IMR-90 (cell line): ENCODE data around the gene OR10A7. TPM values are rescaled to one million over a fixed set of nuclear protein-coding genes. Genes with fewer than 3 reads are reported as not detected.

Source experiments
- ATAC-seq: fragments of 200-7000 bp; cut with Tn5 transposase; 2 replicates; pipeline ENCODE4 v1.9.1; 2020; ENCODE audit warnings: low read depth, mild to moderate bottlenecking, moderate library complexity
- BruUV-seq: library from RNA; stranded (reverse); fragments of 400-500 nt; replicated peaks from 2 replicates; lab custom pipeline; 2021; lab: Mats Ljungman, UMichigan
- CTCF ChIA-PET: fragments of 300-600 bp; formaldehyde crosslinking; extraction: SDS; loops from one replicate; lab custom pipeline; 2021; ENCODE audit warnings: antibody characterized with exemption; lab: Yijun Ruan, JAX
- POLR2A ChIA-PET: fragments of 300-600 bp; sonication (Branson Sonifier 250); formaldehyde crosslinking; loops from one replicate; lab custom pipeline; 2022; ENCODE audit warnings: antibody characterized with exemption; ENCODE audit not compliant: unreplicated experiment; lab: Charles Lee
- DNase-seq: peaks from one replicate; pipeline ENCODE4 v3.0.0; 2013
- H2AFZ ChIP-seq: replicated peaks from 2 replicates; pipeline ENCODE3; 2013; ENCODE audit warnings: low read length, mild to moderate bottlenecking; ENCODE audit not compliant: poor library complexity
- H2AK5ac ChIP-seq: 2 replicates; pipeline ENCODE4 v1.6.1; 2013; ENCODE audit warnings: low read depth, low read length, inconsistent platforms
- H2AK9ac ChIP-seq: replicated peaks from 2 replicates; pipeline ENCODE3; 2013; ENCODE audit warnings: mild to moderate bottlenecking, low read depth, low read length, moderate library complexity; ENCODE audit not compliant: poor library complexity
- H2BK120ac ChIP-seq: 2 replicates; pipeline ENCODE4 v1.6.1; 2013; ENCODE audit warnings: low read depth, low read length, inconsistent platforms
- H2BK15ac ChIP-seq: 3 replicates; pipeline ENCODE4 v1.6.1; 2013; ENCODE audit warnings: low read depth, low read length, inconsistent platforms
- H2BK20ac ChIP-seq: 2 replicates; pipeline ENCODE4 v1.6.1; 2013; ENCODE audit warnings: low read depth, mild to moderate bottlenecking, inconsistent platforms, low read length, moderate library complexity
- H2BK5ac ChIP-seq: 2 replicates; pipeline ENCODE4 v1.6.1; 2013; ENCODE audit warnings: mild to moderate bottlenecking, low read depth, low read length, inconsistent platforms; ENCODE audit not compliant: poor library complexity, severe bottlenecking
- H3K14ac ChIP-seq: replicated peaks from 2 replicates; pipeline ENCODE4 v1.6.1; 2013; ENCODE audit warnings: low read depth, low read length, inconsistent platforms
- H3K18ac ChIP-seq: 2 replicates; pipeline ENCODE4 v1.6.1; 2013; ENCODE audit warnings: low read depth, low read length, control low read depth
- H3K23ac ChIP-seq: 2 replicates; pipeline ENCODE4 v1.6.1; 2013; ENCODE audit warnings: low read depth, low read length, inconsistent platforms
- H3K27ac ChIP-seq: 2 replicates; pipeline ENCODE4 v1.5.1; 2013; ENCODE audit warnings: mild to moderate bottlenecking, control low read depth, low read length; ENCODE audit not compliant: insufficient read depth
- H3K27me3 ChIP-seq: 2 replicates; pipeline ENCODE4 v1.6.1; 2013; ENCODE audit warnings: low read length; ENCODE audit not compliant: control insufficient read depth, insufficient read depth
- H3K36me3 ChIP-seq: 2 replicates; pipeline ENCODE4 v1.6.1; 2013; ENCODE audit warnings: low read length, mixed read lengths; ENCODE audit not compliant: control insufficient read depth, insufficient read depth
- H3K4ac ChIP-seq: 2 replicates; pipeline ENCODE4 v1.6.1; 2013; ENCODE audit warnings: low read depth, low read length, inconsistent platforms
- H3K4me1 ChIP-seq: 2 replicates; pipeline ENCODE4 v1.6.1; 2013; ENCODE audit warnings: low read length, mixed read lengths; ENCODE audit not compliant: control insufficient read depth, insufficient read depth
- H3K4me2 ChIP-seq: 2 replicates; pipeline ENCODE4 v1.6.1; 2013; ENCODE audit warnings: low read depth, mild to moderate bottlenecking, control low read depth, low read length, moderate library complexity
- H3K4me3 ChIP-seq: 2 replicates; pipeline ENCODE4 v1.5.1; 2013; ENCODE audit warnings: low read depth, mild to moderate bottlenecking, control low read depth, low read length, moderate library complexity; ENCODE audit not compliant: insufficient read depth
- H3K56ac ChIP-seq: 2 replicates; pipeline ENCODE4 v1.6.1; 2013; ENCODE audit warnings: low read length, inconsistent platforms; ENCODE audit not compliant: insufficient read depth; ENCODE audit errors: extremely low read depth
- H3K79me1 ChIP-seq, 2 experiments: 2 replicates each; pipeline ENCODE4 v1.6.1; 2013; ENCODE audit warnings: low read length in 2 of 2, inconsistent platforms in 1 of 2, low read depth in 1 of 2
- H3K9ac ChIP-seq: 2 replicates; pipeline ENCODE4 v1.6.1; 2013; ENCODE audit warnings: low read depth, low read length, control low read depth
- H3K9me1 ChIP-seq: 2 replicates; pipeline ENCODE4 v1.6.1; 2013; ENCODE audit warnings: low read length, inconsistent platforms; ENCODE audit not compliant: insufficient read depth
- H3K9me3 ChIP-seq: 2 replicates; pipeline ENCODE4 v1.6.1; 2013; ENCODE audit warnings: low read length; ENCODE audit not compliant: control insufficient read depth, insufficient read depth
- H4K20me1 ChIP-seq: 2 replicates; pipeline ENCODE4 v1.6.1; 2013; ENCODE audit warnings: low read length, inconsistent platforms; ENCODE audit not compliant: insufficient read depth
- H4K5ac ChIP-seq: 2 replicates; pipeline ENCODE4 v1.6.1; 2013; ENCODE audit warnings: mild to moderate bottlenecking, low read depth, low read length, control low read depth
- H4K8ac ChIP-seq, 2 experiments: 2 replicates each; pipeline ENCODE4 v1.6.1; 2013; ENCODE audit warnings: low read depth in 2 of 2, low read length in 2 of 2, control low read depth in 1 of 2, inconsistent platforms in 1 of 2
- H4K91ac ChIP-seq: 2 replicates; pipeline ENCODE4 v1.6.1; 2013; ENCODE audit warnings: low read depth, low read length, inconsistent platforms; ENCODE audit not compliant: insufficient read depth
- USF2 ChIP-seq: fragments of 150-350 bp; IDR thresholded peaks from 2 replicates; pipeline ENCODE4 v1.6.1; 2017; ENCODE audit warnings: mild to moderate bottlenecking, antibody characterized with exemption, low read length, low read depth
- WGBS, 2 experiments: methylation state at CpG; one replicate each; pipeline versions ENCODE4 v1.1.5 to v1.1.7; 2013; ENCODE audit warnings: missing lambda C conversion rate in 2 of 2; ENCODE audit not compliant: insufficient read length in 1 of 2; ENCODE audit errors: extremely low coverage in 2 of 2; 5-methylcytosine and 5-hydroxymethylcytosine counted together
- dilution Hi-C: fragments of 300-500 bp; cut with HindIII; formaldehyde crosslinking; loops from one replicate; pipeline ENCODE4 v1.14.3; 2018; ENCODE audit warnings: low sequenced_read_pairs; ENCODE audit not compliant: unreplicated experiment
- in situ Hi-C: fragments of 300-500 bp; cut with MboI; formaldehyde crosslinking; loops from 3 replicates; pipeline ENCODE4 v1.14.3; 2019; ENCODE audit warnings: low sequenced_read_pairs, inconsistent platforms, mixed read lengths
- intact Hi-C: fragments of 100-400 bp; cut with micrococcal nuclease; formaldehyde crosslinking; loops from 2 replicates; pipeline ENCODE4 v1.10.0; 2022
- polyA plus RNA-seq, 3 experiments: library from polyadenylated mRNA; depleted of rRNA; stranded (reverse); fragments of >200 nt; gene quantifications; 2 replicates each; pipeline ENCODE4 v1.2.3, GENCODE V29; 2012; ENCODE audit warnings: low replicate concordance in 1 of 3
- total RNA-seq: library from RNA; depleted of rRNA; stranded (reverse); fragments of >200 nt; gene quantifications from 2 replicates; pipeline ENCODE4 v1.2.3, GENCODE V29; 2012

Gene OR10A7
- total and polyA plus RNA-seq, 2 of the 4 experiments (the other 2 are of a cell fraction) = not detected

- Histone ChIP-seq H3K27ac (no peak overlapping the region), H3K4ac (no peak overlapping the region), H4K91ac (no peak overlapping the region), H2BK15ac (no peak overlapping the region), H2AK9ac (no peak overlapping the region), H4K20me1 (no peaks in the 10 kb centered on the region), H2AK5ac (no peak overlapping the region), H3K4me1 (no peaks in the 10 kb centered on the region), H3K14ac (no peak overlapping the region), H2BK5ac (no peak overlapping the region), H4K8ac (no peak overlapping the region), H2BK20ac (no peak overlapping the region), H3K23ac (no peak overlapping the region), H4K5ac (no peak overlapping the region), H3K18ac (no peak overlapping the region), H3K4me2 (no peak overlapping the region), H3K9me3 (no peaks in the 10 kb centered on the region), H3K56ac (no peak overlapping the region), H3K4me3 (no peak overlapping the region), H3K36me3 (no peaks in the 10 kb centered on the region), H3K9ac (no peak overlapping the region), H3K27me3 (no peaks in the 10 kb centered on the region), H2AFZ (no peak overlapping the region), H3K79me1 (no peaks in the 10 kb centered on the region), H2BK120ac (no peak overlapping the region), H3K9me1 (no peaks in the 10 kb centered on the region)
- in situ Hi-C loops (no loop called here), dilution Hi-C loops (no loop called here), intact Hi-C loops (no loop called here)
- WGBS, 2 experiments = no CpG with 5 or more reads among the region's 1 CpG
- no peak for ATAC-seq
- ChIA-PET CTCF (no interaction called here), POLR2A (no interaction called here)
- no TSS peak for BruUV-seq
- DNase-seq = no peak
- no peak for TF ChIP-seq USF2
Measured at GRCh38 chr12:55172686-55173085, 48.1 kb upstream of the OR10A7 start.
